ENCODE results near the gene ONECUT1.

The ONECUT1 gene

DNA sequence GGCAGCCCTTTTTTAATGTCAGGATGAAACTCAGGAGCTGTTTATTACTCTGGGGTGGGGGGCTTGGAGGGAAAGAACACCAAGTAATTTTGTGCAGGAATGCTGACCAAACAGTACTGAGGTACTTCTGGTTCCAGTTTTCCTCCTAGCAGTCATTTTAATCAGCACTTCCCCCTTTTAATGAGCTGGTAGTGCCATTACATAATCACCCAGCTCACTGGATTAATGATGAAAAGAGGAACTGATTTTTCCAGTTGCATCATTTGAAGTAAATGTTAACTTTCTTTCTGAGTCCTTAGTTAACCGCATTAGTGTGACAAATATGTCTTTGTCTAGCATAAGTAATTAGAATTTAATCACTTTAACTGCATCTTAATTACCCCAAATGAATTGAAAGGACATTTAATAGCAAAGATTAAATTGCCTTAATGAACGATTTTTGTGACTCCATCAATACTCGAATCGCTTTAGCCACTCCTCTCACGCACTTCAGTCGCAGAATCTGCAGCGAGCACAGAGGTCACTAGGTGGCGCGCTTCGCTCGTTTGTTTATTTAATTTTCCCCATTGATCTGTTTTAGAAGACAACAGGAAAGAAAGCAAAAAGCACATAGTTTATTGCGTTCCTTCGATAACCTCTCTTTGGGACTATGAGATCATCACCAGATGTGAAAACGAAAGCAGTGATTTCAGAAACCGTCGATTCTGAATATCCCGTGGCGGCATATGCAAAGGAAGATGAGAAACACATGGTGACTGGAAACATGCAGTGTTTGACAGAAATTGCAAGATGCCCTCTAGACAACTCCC is 9.8 kb downstream of the ONECUT1 start:
- DNase-seq, result peak; percentile 57

GRCh38 chr15:52778457-52778856 is 11.7 kb downstream of the ONECUT1 start:
- no peak for DNase-seq

GRCh38 chr15:52772766-52773165 is 17.4 kb downstream of the ONECUT1 start:
- DNase-seq, result no peak

- DNase-seq, result no peak
Observed at GRCh38 chr15:52765785-52766184, 24.4 kb downstream of the ONECUT1 start.

- DNase-seq, result no peak
Observed at GRCh38 chr15:52764731-52765130, 25.4 kb downstream of the ONECUT1 start.

DNA sequence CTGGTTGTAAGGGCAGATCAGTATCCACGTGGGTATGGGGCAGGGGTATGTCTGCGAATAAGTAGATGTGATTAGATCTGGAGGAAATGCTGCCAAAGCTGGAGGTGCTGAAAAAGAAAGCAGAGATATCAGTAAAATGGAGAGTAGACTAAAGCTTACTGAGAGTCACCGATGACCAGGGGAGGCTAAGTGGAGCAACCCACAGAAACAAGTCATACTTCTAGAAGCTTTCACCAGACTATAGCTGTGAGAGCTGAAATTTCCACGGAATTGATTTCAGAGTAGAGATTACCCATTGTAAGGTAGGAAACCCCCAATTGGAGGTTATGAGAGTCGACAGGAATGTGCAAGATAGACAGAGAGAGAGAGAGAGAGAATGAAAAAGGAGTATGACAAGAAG is 27.5 kb downstream of the ONECUT1 start:
- DNase-seq, result no peak

GRCh38 chr15:52760562-52760961 is 29.6 kb downstream of the ONECUT1 start:
- no peak for DNase-seq

DNA sequence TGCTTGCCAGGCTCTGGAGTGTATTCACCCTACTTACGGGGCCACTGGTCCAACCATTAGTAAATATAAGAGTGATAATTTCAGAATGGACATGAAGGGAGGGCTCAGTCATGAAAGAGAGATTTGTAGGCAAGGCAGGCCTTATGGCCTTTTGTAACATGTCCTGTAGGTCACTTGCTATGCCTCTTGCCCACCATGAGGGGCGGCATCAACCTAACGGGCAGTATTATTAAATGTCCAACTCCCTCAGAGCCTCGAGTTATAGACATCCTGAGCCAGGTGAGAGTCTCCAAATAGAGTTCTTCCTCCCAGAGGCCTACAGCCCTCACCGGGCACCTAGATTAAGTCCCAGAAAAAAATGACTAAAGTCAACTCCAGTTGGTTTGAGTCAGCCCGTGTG is 30.2 kb downstream of the ONECUT1 start:
- no peak for DNase-seq

- no peak for DNase-seq
Observed at GRCh38 chr15:52757496-52757895, 32.6 kb downstream of the ONECUT1 start.

DNA sequence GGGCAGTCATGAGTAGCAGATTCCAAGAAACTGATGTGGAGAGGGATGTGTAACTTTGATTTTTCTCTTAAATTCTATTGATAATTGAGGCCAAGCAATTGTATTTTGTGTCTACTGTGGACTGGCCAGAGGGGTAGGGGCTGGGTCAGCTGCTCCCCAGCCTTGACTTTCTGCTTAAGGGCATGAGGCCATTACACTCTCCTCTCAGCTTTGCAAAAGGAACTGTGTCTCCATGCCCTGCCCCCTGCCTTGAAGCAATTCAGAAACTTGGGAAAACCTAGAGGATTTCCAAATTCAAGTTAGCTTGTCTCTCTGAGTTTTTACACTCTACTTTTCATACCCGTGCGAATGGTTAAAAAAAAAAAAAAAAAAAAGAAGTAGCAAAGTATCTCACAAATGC is 38.6 kb downstream of the ONECUT1 start:
- DNase-seq, result no peak

GRCh38 chr15:52749258-52749657 is 40.9 kb downstream of the ONECUT1 start:
- no peak for DNase-seq

GRCh38 chr15:52746162-52746757 is 43.9 kb downstream of the ONECUT1 start:
- DNase-seq, result no peak

DNA sequence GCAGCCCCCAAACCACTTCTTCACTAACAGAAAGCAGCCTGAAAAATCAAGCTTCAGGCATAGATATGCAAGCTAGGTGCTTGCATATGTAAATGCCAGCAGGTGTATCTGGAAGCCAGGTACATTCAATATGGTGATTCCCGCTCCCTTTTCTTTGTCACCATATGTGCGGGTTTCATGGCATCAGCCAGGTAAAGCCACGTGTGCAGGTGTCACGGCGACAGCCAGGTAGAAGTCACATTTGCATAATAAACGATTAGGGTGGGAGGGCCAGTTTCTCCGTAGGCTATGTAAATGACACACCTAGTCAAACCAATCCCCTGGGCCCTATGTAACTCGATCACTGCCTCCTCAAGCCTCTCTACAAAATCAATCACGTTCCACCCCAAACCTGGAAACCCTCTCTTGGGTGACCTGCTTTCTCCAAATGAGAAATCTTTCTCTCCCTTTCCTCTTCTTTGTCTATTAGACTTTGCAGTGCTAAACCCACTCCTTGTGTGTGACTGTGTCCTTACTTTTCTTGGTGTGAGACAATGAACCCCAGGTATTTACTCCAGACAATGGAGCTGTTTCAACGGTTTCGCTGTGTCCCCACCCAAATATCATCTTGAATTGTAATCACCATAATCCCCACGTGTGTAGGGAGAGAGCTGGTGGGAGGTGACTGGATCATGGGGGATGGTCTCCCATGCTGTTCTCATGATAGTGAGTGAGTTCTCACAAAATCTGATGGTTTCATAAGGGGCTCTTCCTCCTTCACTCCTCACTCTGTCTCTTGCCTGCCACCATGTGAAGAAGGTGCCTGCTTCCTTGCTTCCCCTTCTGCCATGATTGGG is 44.6 kb downstream of the ONECUT1 start:
- no peak for DNase-seq

DNA sequence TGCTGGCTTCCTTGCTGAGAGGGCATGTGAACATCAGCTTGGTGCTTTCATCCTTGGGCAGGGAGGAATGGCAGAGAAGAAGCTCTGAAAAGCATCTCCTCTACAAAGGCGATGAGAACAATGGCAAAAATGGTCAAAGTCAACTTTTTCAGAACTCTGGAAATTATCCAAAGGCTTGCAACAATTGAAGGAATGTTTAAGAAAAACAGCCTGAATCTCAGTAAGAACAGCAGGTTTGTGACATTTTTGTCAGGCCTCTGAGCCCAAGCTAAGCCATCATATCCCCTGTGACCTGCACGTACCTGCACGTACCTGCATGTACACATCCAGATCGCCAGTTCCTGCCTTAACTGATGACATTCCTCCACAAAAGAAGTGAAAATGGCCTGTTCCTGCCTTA is 51.8 kb downstream of the ONECUT1 start:
- DNase-seq, result no peak

- no peak for DNase-seq
Observed at GRCh38 chr15:52737720-52738119, 52.4 kb downstream of the ONECUT1 start.

- peak; percentile 73 for DNase-seq
Observed at GRCh38 chr15:52735231-52736089, 54.7 kb downstream of the ONECUT1 start.

GRCh38 chr15:52734329-52734728 is 55.8 kb downstream of the ONECUT1 start:
- DNase-seq, result no peak

GRCh38 chr15:52733696-52734255 is 56.4 kb downstream of the ONECUT1 start:
- DNase-seq, result no peak

GRCh38 chr15:52733088-52733487 is 57.0 kb downstream of the ONECUT1 start:
- DNase-seq, result no peak

DNA sequence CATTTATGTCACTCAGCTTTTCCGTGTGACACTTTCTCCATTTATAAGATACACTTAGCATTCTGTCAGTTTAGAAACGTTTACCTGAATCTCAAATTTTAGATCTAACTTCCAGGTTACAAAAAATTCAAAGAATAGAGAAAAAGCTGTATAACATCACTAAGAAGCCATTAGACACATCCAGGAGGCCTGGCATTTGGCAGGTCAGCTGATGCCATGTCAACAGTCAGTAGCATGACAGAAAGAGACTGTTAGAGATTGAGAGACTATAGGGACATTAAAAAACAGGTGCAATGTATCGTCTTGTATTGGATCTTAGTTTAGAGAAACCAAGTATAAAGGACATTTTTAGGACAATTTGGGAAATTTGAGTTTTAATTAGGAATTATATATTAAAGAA is 57.6 kb downstream of the ONECUT1 start:
- no peak for DNase-seq

- no peak for DNase-seq
Observed at GRCh38 chr15:52731732-52732470, 58.2 kb downstream of the ONECUT1 start.

- DNase-seq, result no peak
Observed at GRCh38 chr15:52731004-52731403, 59.1 kb downstream of the ONECUT1 start.
